Calu3 (cell line): ENCODE measurements around the gene CUBN. TPM values are rescaled to one million over a fixed set of nuclear protein-coding genes. Genes with fewer than 3 reads are reported as not detected.

Experiments
- BruUV-seq: library from RNA; stranded (reverse); fragments of 400-500 nt; replicated peaks from 2 replicates; lab custom pipeline; 2021; lab: Mats Ljungman, UMichigan
- CTCF ChIA-PET: fragments of 300-600 bp; sonication (Branson Sonifier 250); formaldehyde crosslinking; loops from one replicate; lab custom pipeline; 2022; ENCODE audit warnings: antibody characterized with exemption; lab: Charles Lee
- DNase-seq: peaks from one replicate; pipeline ENCODE4 v3.0.0; 2022
- H3K27ac Mint-ChIP-seq: one replicate; pipeline ENCODE4 v1.8.0; 2022; ENCODE audit warnings: mixed read lengths; ENCODE audit not compliant: unreplicated experiment
- H3K27me3 Mint-ChIP-seq: one replicate; pipeline ENCODE4 v1.8.0; 2022; ENCODE audit warnings: mixed read lengths; ENCODE audit not compliant: unreplicated experiment
- H3K36me3 Mint-ChIP-seq: one replicate; pipeline ENCODE4 v1.8.0; 2022; ENCODE audit warnings: mild to moderate bottlenecking, moderate library complexity, mixed read lengths; ENCODE audit not compliant: insufficient read depth, unreplicated experiment
- H3K4me1 Mint-ChIP-seq: one replicate; pipeline ENCODE4 v1.8.0; 2022; ENCODE audit warnings: mild to moderate bottlenecking, low read depth, mixed read lengths; ENCODE audit not compliant: unreplicated experiment
- H3K4me3 Mint-ChIP-seq: one replicate; pipeline ENCODE4 v1.8.0; 2022; ENCODE audit warnings: mild to moderate bottlenecking, low read depth, moderate library complexity, mixed read lengths; ENCODE audit not compliant: unreplicated experiment
- H3K9me3 Mint-ChIP-seq: one replicate; pipeline ENCODE4 v1.8.0; 2022; ENCODE audit warnings: low read depth, mixed read lengths; ENCODE audit not compliant: unreplicated experiment
- CTCF ChIP-seq: fragments of 200-600 bp; IDR thresholded peaks from one replicate; pipeline ENCODE4 v1.8.0; 2022; ENCODE audit warnings: antibody characterized with exemption; ENCODE audit not compliant: unreplicated experiment
- intact Hi-C: fragments of 100-400 bp; cut with micrococcal nuclease; formaldehyde crosslinking; loops from one replicate; pipeline ENCODE4 v1.10.0; 2022; ENCODE audit not compliant: unreplicated experiment
- total RNA-seq: library from RNA; stranded (reverse); gene quantifications from 2 replicates; pipeline ENCODE4 v1.2.3, GENCODE V29; 2022

Gene CUBN
- total RNA-seq, 1 experiment from 2014 or later: 0.92 TPM

DNA sequence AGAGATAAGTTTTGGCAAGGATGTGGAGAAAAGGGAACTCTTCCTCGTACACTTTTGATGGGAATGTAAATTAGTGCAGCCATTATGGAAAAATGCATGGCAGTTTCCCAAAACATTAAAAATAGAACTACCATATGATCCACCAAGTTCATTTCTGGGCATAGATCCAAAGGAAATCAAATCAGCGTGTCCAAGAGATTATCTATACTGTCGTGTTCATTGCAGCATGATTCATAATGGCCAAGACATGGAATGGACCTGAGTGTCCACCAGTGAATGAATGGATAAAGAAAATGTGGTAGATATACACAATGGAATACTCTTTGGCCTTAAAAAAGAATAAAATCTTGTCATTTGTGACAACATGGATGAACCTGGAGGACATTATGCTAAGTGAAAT is 242.0 kb downstream of the CUBN start:
- Mint-ChIP-seq H3K36me3 (peaks cover 19% of the 10 kb centered on the region), H3K4me3 (no peak overlapping the region), H3K9me3 (peaks cover 3% of the 10 kb centered on the region), H3K27me3 (no peaks in the 10 kb centered on the region), H3K27ac (no peak overlapping the region), H3K4me1 (peaks cover 20% of the 10 kb centered on the region)
- no peak for TF ChIP-seq CTCF
- DNase-seq: no peak
- intact Hi-C loops: loop anchor here (1.0 kb wide), 1 partner anchor 364 kb away; no protein-coding TSS in a partner anchor
- BruUV-seq: no TSS peak
- CTCF ChIA-PET: no interaction called here

DNA sequence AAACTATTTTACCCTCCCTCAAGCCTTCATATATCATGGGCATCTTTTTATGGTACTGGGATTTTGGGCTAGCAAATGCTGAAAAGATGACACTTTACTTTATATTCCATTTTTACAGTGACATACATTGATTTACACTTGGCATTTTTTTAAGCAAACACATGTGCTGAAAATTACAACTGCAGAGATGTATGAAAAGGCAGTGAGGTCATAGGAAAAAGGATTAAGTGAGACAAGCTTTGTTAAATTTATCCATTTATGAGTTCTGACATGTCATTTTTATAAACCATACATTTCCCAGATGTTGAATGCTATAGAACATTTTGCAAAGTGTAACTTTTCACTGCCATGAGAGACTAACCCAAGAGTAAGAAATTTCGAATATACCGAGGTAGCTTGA is 243.6 kb downstream of the CUBN start:
- Mint-ChIP-seq H3K4me1 (peaks cover 4% of the 10 kb centered on the region), H3K36me3 (peaks cover 3% of the 10 kb centered on the region), H3K9me3 (peaks cover 3% of the 10 kb centered on the region), H3K4me3 (no peak overlapping the region), H3K27ac (no peak overlapping the region), H3K27me3 (no peaks in the 10 kb centered on the region)
- no peak for DNase-seq
- TF ChIP-seq CTCF: no peak
- CTCF ChIA-PET: no interaction called here
- BruUV-seq: no TSS peak
- intact Hi-C loops: no loop called here

GRCh38 chr10:16884497-16884896 is 245.1 kb downstream of the CUBN start:
- TF ChIP-seq CTCF: no peak
- intact Hi-C loops: no loop called here
- DNase-seq: no peak
- Mint-ChIP-seq H3K9me3 (peaks cover 6% of the 10 kb centered on the region), H3K4me1 (no peaks in the 10 kb centered on the region), H3K4me3 (no peak overlapping the region), H3K27ac (no peak overlapping the region), H3K27me3 (no peaks in the 10 kb centered on the region), H3K36me3 (no peaks in the 10 kb centered on the region)
- no TSS peak for BruUV-seq
- CTCF ChIA-PET: no interaction called here

DNA sequence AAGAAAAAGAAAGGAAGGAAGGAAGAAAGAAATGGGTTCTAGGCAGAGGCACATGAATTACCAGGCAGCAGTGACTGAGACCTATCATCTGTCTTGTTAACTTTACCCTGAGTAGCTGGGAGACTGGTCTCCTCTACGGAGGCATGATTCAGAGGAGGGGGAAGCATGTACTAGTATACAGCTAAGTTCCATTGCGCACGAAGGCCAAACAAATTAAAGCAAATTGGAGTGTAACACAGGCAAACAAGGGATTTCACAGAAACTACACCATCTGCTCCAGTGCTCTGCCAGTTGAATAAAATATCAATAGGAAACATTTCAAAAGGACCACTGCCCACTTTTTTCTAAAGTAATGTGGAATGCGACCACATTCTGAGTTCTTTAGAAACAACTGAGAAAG is 246.5 kb downstream of the CUBN start:
- H3K4me1 Mint-ChIP-seq: no peaks in the 10 kb centered on the region
- no peaks in the 10 kb centered on the region for H3K36me3 Mint-ChIP-seq
- TF ChIP-seq CTCF: no peak
- intact Hi-C loops: no loop called here
- DNase-seq: no peak
- H3K27ac Mint-ChIP-seq: no peak overlapping the region
- no peak overlapping the region for H3K4me3 Mint-ChIP-seq
- H3K9me3 Mint-ChIP-seq: peaks cover 6% of the 10 kb centered on the region
- CTCF ChIA-PET: interaction anchor here (0.9 kb wide), 1 partner anchor 200 kb away, joined by 3 read pairs; no protein-coding TSS in a partner anchor
- no TSS peak for BruUV-seq
- H3K27me3 Mint-ChIP-seq: no peaks in the 10 kb centered on the region
